Uterus (tissue), 4 donors: ENCODE measurements around the gene CREB3L1. TPM values are rescaled to one million over a fixed set of nuclear protein-coding genes. Genes with fewer than 3 reads are reported as not detected.

ENCODE experiments used
- DNase-seq, 2 donors: peaks; one replicate each; pipeline ENCODE4 v3.0.0-alpha.2; 2019 to 2020
- H3K27ac ChIP-seq, 2 donors: fragments of 200-600 bp; sonication (generic); 1 replicate in 1 of 2; 2 replicates in 1 of 2; pipeline ENCODE4 v1.5.1; 2016 to 2018
- H3K27me3 ChIP-seq, 2 donors: fragments of 200-600 bp; sonication (generic); one replicate each; pipeline ENCODE4 v1.5.1; 2018 to 2019; ENCODE audit warnings: control low read depth in 1 of 2
- H3K36me3 ChIP-seq, 2 donors: fragments of 200-600 bp; sonication (generic); one replicate each; pipeline ENCODE4 v1.5.1; 2019; ENCODE audit warnings: control low read depth in 1 of 2
- H3K4me1 ChIP-seq, 2 donors: fragments of 200-600 bp; sonication (generic); one replicate each; pipeline ENCODE4 v1.5.1; 2018 to 2019; ENCODE audit warnings: control low read depth in 1 of 2
- H3K4me3 ChIP-seq, 2 donors: fragments of 200-600 bp; sonication (generic); 1 replicate in 1 of 2; 2 replicates in 1 of 2; pipeline ENCODE4 v1.5.1; 2018 to 2019; ENCODE audit warnings: mild to moderate bottlenecking in 1 of 2
- H3K9me3 ChIP-seq, 2 donors: fragments of 200-600 bp; sonication (generic); one replicate each; pipeline ENCODE4 v1.5.1; 2019; ENCODE audit warnings: control low read depth in 1 of 2
- CTCF ChIP-seq, 4 experiments: fragments of 200-600 bp in 2 of 4; fragments of 450-650 bp in 2 of 4; sonication (generic) in 2 of 4; IDR thresholded peaks; one replicate each; pipeline ENCODE4 v1.5.1; 2016 to 2019; ENCODE audit warnings: antibody characterized with exemption in 4 of 4, mild to moderate bottlenecking in 2 of 4, moderate library complexity in 1 of 4
- POLR2A ChIP-seq, 2 donors: fragments of 450-650 bp; IDR thresholded peaks; one replicate each; pipeline ENCODE4 v1.6.1; 2016; ENCODE audit warnings: antibody characterized with exemption in 2 of 2, mild to moderate bottlenecking in 1 of 2, moderate library complexity in 1 of 2
- intact Hi-C: fragments of 100-400 bp; cut with DNase I; formaldehyde crosslinking; loops from one replicate; pipeline ENCODE4 v1.15.1; 2023; ENCODE audit warnings: low total_unique reads
- total RNA-seq, 4 donors: library from RNA; depleted of rRNA in 3 of 4; stranded (reverse); fragments of >200 nt in 3 of 4; gene quantifications; one replicate each; pipeline versions ENCODE4 v1.1.0 to v1.2.4, GENCODE V29; 2014 to 2023
- donor health status: DM: yes; HTN: yes; CAD: no.

CREB3L1 gene
- total RNA-seq, 4 donors from 2014 or later = 2.0 to 20.8 (median 14.8) TPM; not detected in 1

- no peak overlapping the region for H3K27ac ChIP-seq
- H3K4me1 ChIP-seq = no peaks in the 10 kb centered on the region
- H3K36me3 ChIP-seq = no peaks in the 10 kb centered on the region
- no peaks in the 10 kb centered on the region for H3K27me3 ChIP-seq
- intact Hi-C loops = no loop called here
- DNase-seq = no peak
- no peaks in the 10 kb centered on the region for H3K9me3 ChIP-seq
- no peak overlapping the region for H3K4me3 ChIP-seq
- TF ChIP-seq POLR2A (IDR thresholded peaks at IDR 0.05) = no peak
- TF ChIP-seq CTCF (IDR thresholded peaks at IDR 0.05) = no peak
Observed at GRCh38 chr11:46248289-46249102, 29.0 kb upstream of the CREB3L1 start.

- Histone ChIP-seq H3K27me3 (no peaks in the 10 kb centered on the region), H3K27ac (no peak overlapping the region), H3K9me3 (no peaks in the 10 kb centered on the region), H3K36me3 (no peaks in the 10 kb centered on the region), H3K4me3 (no peak overlapping the region), H3K4me1 (no peaks in the 10 kb centered on the region)
- intact Hi-C loops = no loop called here
- TF ChIP-seq POLR2A (IDR thresholded peaks at IDR 0.05) = no peak
- TF ChIP-seq CTCF (IDR thresholded peaks at IDR 0.05) = no peak
- DNase-seq = no peak
Observed at GRCh38 chr11:46249103-46249937, 28.1 kb upstream of the CREB3L1 start.

- Histone ChIP-seq H3K27me3 (no peaks in the 10 kb centered on the region), H3K27ac (no peak overlapping the region), H3K36me3 (no peaks in the 10 kb centered on the region), H3K4me1 (no peaks in the 10 kb centered on the region), H3K4me3 (no peak overlapping the region), H3K9me3 (no peaks in the 10 kb centered on the region)
- TF ChIP-seq POLR2A (IDR thresholded peaks at IDR 0.05) (no peak), CTCF (IDR thresholded peaks at IDR 0.05) (no peak)
- intact Hi-C loops = no loop called here
- no peak for DNase-seq
Observed at GRCh38 chr11:46249938-46250744, 27.3 kb upstream of the CREB3L1 start.

GRCh38 chr11:46250745-46251052 lies 26.8 kb upstream of the CREB3L1 start:
- Histone ChIP-seq H3K27me3 (no peaks in the 10 kb centered on the region), H3K4me3 (no peak overlapping the region), H3K4me1 (no peaks in the 10 kb centered on the region), H3K9me3 (no peaks in the 10 kb centered on the region), H3K36me3 (no peaks in the 10 kb centered on the region), H3K27ac (no peak overlapping the region)
- intact Hi-C loops = no loop called here
- no peak for DNase-seq
- no peak for TF ChIP-seq POLR2A (IDR thresholded peaks at IDR 0.05)
- no peak for TF ChIP-seq CTCF (IDR thresholded peaks at IDR 0.05)
